HL-60 (cell line): ENCODE measurements around the gene GLIS1.

Experiments used
- CTCF ChIP-seq: IDR thresholded peaks from one replicate; pipeline ENCODE4 v1.5.1; 2011; ENCODE audit warnings: low read length, control low read depth, inconsistent platforms; ENCODE audit not compliant: insufficient read depth
- GABPA ChIP-seq: IDR thresholded peaks from 2 replicates; pipeline ENCODE4 v1.6.1; 2012; ENCODE audit warnings: low read depth
- POLR2AphosphoS5 ChIP-seq: IDR thresholded peaks from 2 replicates; pipeline ENCODE4 v1.6.1; 2012; ENCODE audit warnings: low read depth
- REST ChIP-seq: IDR thresholded peaks from 2 replicates; pipeline ENCODE4 v1.6.1; 2012; ENCODE audit warnings: low read depth; ENCODE audit not compliant: insufficient replicate concordance

- no peak for TF ChIP-seq CTCF
- no peak for TF ChIP-seq POLR2AphosphoS5
- TF ChIP-seq REST, result no peak
- no peak for TF ChIP-seq GABPA
Observed at GRCh38 chr1:53733975-53734649, 4.9 kb downstream of the GLIS1 start.
